Natural killer cell (primary cell): Measurements from ENCODE around the gene TSPAN18. TPM values are rescaled to one million over a fixed set of nuclear protein-coding genes. Genes with fewer than 3 reads are reported as not detected.

ENCODE experiments used
- ATAC-seq, 3 donors: fragments of 150-1000 bp in 2 of 3; fragments of 200-7000 bp in 1 of 3; cut with Tn5 transposase; 1 replicate in 1 of 3; 2 replicates in 2 of 3; pipeline ENCODE4 v1.10.0; 2021; ENCODE audit warnings: mild to moderate bottlenecking in 2 of 3, moderate library complexity in 2 of 3
- DNase-seq, 2 donors: peaks; one replicate each; pipeline versions ENCODE4 v3.0.0 to v3.0.0-alpha.2; 2013 to 2021; ENCODE audit warnings: mixed read lengths in 1 of 2
- H3K27ac ChIP-seq: one replicate; pipeline ENCODE4 v1.5.1; 2013; ENCODE audit warnings: mild to moderate bottlenecking, low read length
- H3K27me3 ChIP-seq: one replicate; pipeline ENCODE4 v1.6.1; 2013; ENCODE audit warnings: low read length; ENCODE audit not compliant: control insufficient read depth, insufficient read depth
- H3K36me3 ChIP-seq: one replicate; pipeline ENCODE4 v1.6.1; 2013; ENCODE audit warnings: low read length; ENCODE audit not compliant: control insufficient read depth, insufficient read depth
- H3K4me1 ChIP-seq: one replicate; pipeline ENCODE4 v1.6.1; 2013; ENCODE audit warnings: low read length; ENCODE audit not compliant: control insufficient read depth, insufficient read depth
- H3K4me3 ChIP-seq: one replicate; pipeline ENCODE4 v1.5.1; 2013; ENCODE audit warnings: low read length
- H3K9me3 ChIP-seq: one replicate; pipeline ENCODE4 v1.6.1; 2013; ENCODE audit warnings: low read length; ENCODE audit not compliant: control insufficient read depth, insufficient read depth
- H3K27ac Mint-ChIP-seq, 2 donors: one replicate each; pipeline ENCODE4 v1.8.0; 2022; ENCODE audit warnings: mild to moderate bottlenecking in 2 of 2, mixed read lengths in 2 of 2, moderate library complexity in 1 of 2
- H3K27me3 Mint-ChIP-seq, 2 donors: one replicate each; pipeline ENCODE4 v1.8.0; 2022; ENCODE audit warnings: low read depth in 2 of 2, mixed read lengths in 2 of 2
- H3K36me3 Mint-ChIP-seq: one replicate; pipeline ENCODE4 v1.8.0; 2022; ENCODE audit warnings: mixed read lengths
- H3K4me1 Mint-ChIP-seq, 2 donors: one replicate each; pipeline ENCODE4 v1.8.0; 2022; ENCODE audit warnings: mixed read lengths in 2 of 2
- H3K4me3 Mint-ChIP-seq: one replicate; pipeline ENCODE4 v1.8.0; 2022; ENCODE audit warnings: mild to moderate bottlenecking, moderate library complexity, mixed read lengths
- H3K9me3 Mint-ChIP-seq, 2 donors: one replicate each; pipeline ENCODE4 v1.8.0; 2022; ENCODE audit warnings: mixed read lengths in 2 of 2
- WGBS: methylation state at CpG from one replicate; pipeline ENCODE4 v1.1.7; 2013; ENCODE audit warnings: missing lambda C conversion rate; ENCODE audit not compliant: insufficient coverage; 5-methylcytosine and 5-hydroxymethylcytosine counted together
- intact Hi-C: fragments of 100-400 bp; cut with micrococcal nuclease; formaldehyde crosslinking; loops from one replicate; pipeline ENCODE4 v1.14.2; 2022
- total RNA-seq, 4 donors: library from RNA; stranded (reverse); fragments of 120-200 nt in 1 of 4; gene quantifications; one replicate each; pipeline versions ENCODE4 v1.2.3 to v1.2.4, GENCODE V29; 2013 to 2022
- TF ChIP-seq, protein P1 (sequence below): fragments of 200-600 bp; IDR thresholded peaks from one replicate; pipeline ENCODE4 v1.8.0; 2022; ENCODE audit warnings: antibody characterized with exemption

The TSPAN18 gene
- total RNA-seq, 3 donors from 2014 or later (not counting 1 experiment from before 2014, with no cell fraction given), result 1.9 to 2.4 (median 2.3) TPM

DNA sequence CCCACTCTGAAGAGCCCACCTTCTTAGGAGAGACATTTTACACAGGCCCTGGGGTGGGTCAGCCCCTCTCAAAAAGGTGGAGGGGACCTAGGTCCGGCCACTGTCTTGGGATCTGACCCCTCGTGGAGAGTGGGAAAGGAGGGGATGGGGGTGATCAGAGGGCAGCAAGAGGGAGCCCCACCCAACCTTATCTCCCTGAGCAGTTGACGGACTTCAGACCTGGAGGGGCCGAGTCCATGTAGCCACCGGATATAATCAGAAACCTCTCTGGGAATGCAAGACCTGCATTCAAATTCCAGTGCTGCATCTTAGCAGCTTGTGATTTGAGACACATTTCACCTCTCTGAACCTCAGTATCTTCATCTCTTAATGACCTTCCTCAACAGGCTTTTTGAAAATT is 179.9 kb downstream of the TSPAN18 start:
- Mint-ChIP-seq H3K4me3 (no peak overlapping the region), H3K9me3 (no peaks in the 10 kb centered on the region), H3K27ac (no peak overlapping the region), H3K36me3 (no peaks in the 10 kb centered on the region), H3K4me1 (peaks cover 0 to 5% of the 10 kb centered on the region in 2 donors), H3K27me3 (peaks cover 9 to 19% of the 10 kb centered on the region in 2 donors)
- no peak overlapping the region for H3K27ac ChIP-seq
- TF ChIP-seq, protein P1, sequence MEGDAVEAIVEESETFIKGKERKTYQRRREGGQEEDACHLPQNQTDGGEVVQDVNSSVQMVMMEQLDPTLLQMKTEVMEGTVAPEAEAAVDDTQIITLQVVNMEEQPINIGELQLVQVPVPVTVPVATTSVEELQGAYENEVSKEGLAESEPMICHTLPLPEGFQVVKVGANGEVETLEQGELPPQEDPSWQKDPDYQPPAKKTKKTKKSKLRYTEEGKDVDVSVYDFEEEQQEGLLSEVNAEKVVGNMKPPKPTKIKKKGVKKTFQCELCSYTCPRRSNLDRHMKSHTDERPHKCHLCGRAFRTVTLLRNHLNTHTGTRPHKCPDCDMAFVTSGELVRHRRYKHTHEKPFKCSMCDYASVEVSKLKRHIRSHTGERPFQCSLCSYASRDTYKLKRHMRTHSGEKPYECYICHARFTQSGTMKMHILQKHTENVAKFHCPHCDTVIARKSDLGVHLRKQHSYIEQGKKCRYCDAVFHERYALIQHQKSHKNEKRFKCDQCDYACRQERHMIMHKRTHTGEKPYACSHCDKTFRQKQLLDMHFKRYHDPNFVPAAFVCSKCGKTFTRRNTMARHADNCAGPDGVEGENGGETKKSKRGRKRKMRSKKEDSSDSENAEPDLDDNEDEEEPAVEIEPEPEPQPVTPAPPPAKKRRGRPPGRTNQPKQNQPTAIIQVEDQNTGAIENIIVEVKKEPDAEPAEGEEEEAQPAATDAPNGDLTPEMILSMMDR, result no peak
- intact Hi-C loops, result no loop called here
- 67% methylated on average over 5 of the region's 5 CpGs for WGBS
- peaks cover 6% of the 10 kb centered on the region for H3K4me1 ChIP-seq
- ATAC-seq, result no peak
- no peak overlapping the region for H3K4me3 ChIP-seq
- no peaks in the 10 kb centered on the region for H3K36me3 ChIP-seq
- H3K9me3 ChIP-seq, result no peaks in the 10 kb centered on the region
- DNase-seq, result no peak
- H3K27me3 ChIP-seq, result peaks cover 2% of the 10 kb centered on the region

DNA sequence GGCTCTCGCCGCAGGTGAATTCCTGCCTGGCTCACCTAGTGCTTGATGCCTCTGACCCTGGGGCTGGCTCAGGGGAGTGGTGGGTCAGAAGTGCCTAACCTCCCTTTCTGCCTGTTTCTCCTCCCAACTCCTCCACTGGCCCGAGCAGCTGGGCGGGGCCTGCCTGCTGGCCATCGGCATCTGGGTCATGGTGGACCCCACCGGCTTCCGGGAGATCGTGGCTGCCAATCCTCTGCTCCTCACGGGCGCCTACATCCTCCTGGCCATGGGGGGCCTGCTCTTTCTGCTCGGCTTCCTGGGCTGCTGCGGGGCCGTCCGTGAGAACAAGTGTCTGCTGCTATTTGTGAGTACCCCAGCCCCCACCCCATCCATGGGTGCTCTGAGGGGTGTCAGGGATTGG is 182.8 kb downstream of the TSPAN18 start:
- H3K4me1 ChIP-seq, result peaks cover 6% of the 10 kb centered on the region
- intact Hi-C loops, result no loop called here
- H3K4me3 ChIP-seq, result no peak overlapping the region
- DNase-seq (no peak), ATAC-seq (no peak)
- no peaks in the 10 kb centered on the region for H3K36me3 Mint-ChIP-seq
- 92% methylated on average over 14 of the region's 14 CpGs for WGBS
- H3K9me3 ChIP-seq, result no peaks in the 10 kb centered on the region
- no peaks in the 10 kb centered on the region for H3K36me3 ChIP-seq
- H3K27me3 Mint-ChIP-seq, result peaks cover 9 to 14% of the 10 kb centered on the region in 2 donors
- H3K27ac Mint-ChIP-seq, result no peak overlapping the region
- no peak overlapping the region for H3K4me3 Mint-ChIP-seq
- H3K27me3 ChIP-seq, result peaks cover 2% of the 10 kb centered on the region
- H3K27ac ChIP-seq, result no peak overlapping the region
- H3K9me3 Mint-ChIP-seq, result no peaks in the 10 kb centered on the region
- peaks cover 0 to 5% of the 10 kb centered on the region in 2 donors for H3K4me1 Mint-ChIP-seq
- TF ChIP-seq, protein P1, result no peak

DNA sequence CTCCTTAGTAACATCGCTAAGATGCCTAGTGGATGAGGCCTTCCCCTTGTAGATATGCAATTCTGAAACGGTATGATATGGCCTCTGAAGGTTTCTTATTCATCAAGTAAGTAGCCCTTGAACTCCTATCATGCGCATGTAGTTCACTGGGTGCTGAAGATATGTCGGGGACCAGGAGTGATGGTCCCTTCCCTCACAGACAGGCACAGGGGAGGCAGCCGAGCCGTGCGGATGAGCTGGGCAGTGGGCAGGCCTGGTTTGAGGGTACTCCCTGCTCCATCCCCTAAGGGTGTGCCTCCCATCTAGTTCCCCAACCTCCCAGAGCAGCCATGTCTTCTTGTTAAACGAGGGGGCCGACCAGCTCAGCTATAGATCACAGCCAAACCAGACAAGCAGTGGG is 183.8 kb downstream of the TSPAN18 start:
- no peak overlapping the region for H3K27ac Mint-ChIP-seq
- no peaks in the 10 kb centered on the region for H3K36me3 ChIP-seq
- no peaks in the 10 kb centered on the region for H3K9me3 ChIP-seq
- DNase-seq (no peak), ATAC-seq (no peak)
- peaks cover 3% of the 10 kb centered on the region for H3K27me3 ChIP-seq
- H3K27ac ChIP-seq, result no peak overlapping the region
- intact Hi-C loops, result loop anchor here (2.0 to 5.0 kb wide), 4 partner anchors 133 to 623 kb away; no protein-coding TSS in a partner anchor
- H3K36me3 Mint-ChIP-seq, result no peaks in the 10 kb centered on the region
- H3K9me3 Mint-ChIP-seq, result no peaks in the 10 kb centered on the region
- peaks cover 0 to 5% of the 10 kb centered on the region in 2 donors for H3K4me1 Mint-ChIP-seq
- peaks cover 9 to 15% of the 10 kb centered on the region in 2 donors for H3K27me3 Mint-ChIP-seq
- WGBS, result 89% methylated on average over 9 of the region's 9 CpGs
- H3K4me1 ChIP-seq, result peaks cover 12% of the 10 kb centered on the region
- TF ChIP-seq, protein P1, result no peak
- H3K4me3 Mint-ChIP-seq, result no peak overlapping the region
- no peak overlapping the region for H3K4me3 ChIP-seq
